Stimulated activated CD4-positive, alpha-beta T cell treated with anti-CD3 and anti-CD28 coated beads, Interleukin-1b, Interleukin-23, amount 100 ng/mL, for 48 hours (primary cell): Measurements from ENCODE around the gene C16orf89.
"Not testable (repeated sequence)": the region's sequence is repeated elsewhere in the genome, so short reads cannot be mapped to it uniquely, and the experiment has no call there.

Experiments
- DNase-seq: peaks from one replicate; pipeline ENCODE4 v3.0.0-alpha.2; 2020

The C16orf89 gene

GRCh38 chr16:5065813-5066212 lies at the start of gene C16orf89:
TSS of gene C16orf89 (minus strand) at chr16:5065956. CDS start at chr16:5065908, 48 bp downstream.
- no peak for DNase-seq

- DNase-seq, result not testable (repeated sequence)
Observed at GRCh38 chr16:5110933-5111332, 45.2 kb upstream of the C16orf89 start.

- DNase-seq, result no peak
Observed at GRCh38 chr16:5108505-5109158, 42.9 kb upstream of the C16orf89 start.

GRCh38 chr16:5105039-5105438 lies 39.3 kb upstream of the C16orf89 start:
- DNase-seq, result not testable (repeated sequence)

- DNase-seq, result not testable (repeated sequence)
Observed at GRCh38 chr16:5103296-5104032, 37.7 kb upstream of the C16orf89 start.

GRCh38 chr16:5099174-5099573 lies 33.4 kb upstream of the C16orf89 start:
- DNase-seq, result not testable (repeated sequence)

GRCh38 chr16:5098221-5099159 lies 32.7 kb upstream of the C16orf89 start:
- peak; percentile 65 for DNase-seq

- peak; percentile 98 for DNase-seq
Observed at GRCh38 chr16:5097470-5098220, 31.9 kb upstream of the C16orf89 start, which contains the start of gene EEF2KMT. TSS of gene EEF2KMT (minus strand) at chr16:5097795. CDS start at chr16:5097739, 56 bp downstream.

GRCh38 chr16:5097061-5097469 lies 31.3 kb upstream of the C16orf89 start:
- peak; percentile 39 for DNase-seq

- DNase-seq, result not testable (repeated sequence)
Observed at GRCh38 chr16:5096437-5097060, 30.8 kb upstream of the C16orf89 start.

- DNase-seq, result not testable (repeated sequence)
Observed at GRCh38 chr16:5095145-5095830, 29.5 kb upstream of the C16orf89 start.

GRCh38 chr16:5093746-5094145 lies 28.0 kb upstream of the C16orf89 start:
- DNase-seq, result not testable (repeated sequence)

GRCh38 chr16:5093081-5093480 lies 27.3 kb upstream of the C16orf89 start:
- not testable (repeated sequence) for DNase-seq

- DNase-seq, result not testable (repeated sequence)
Observed at GRCh38 chr16:5090592-5090991, 24.8 kb upstream of the C16orf89 start.

GRCh38 chr16:5089911-5090555 lies 24.3 kb upstream of the C16orf89 start:
- not testable (repeated sequence) for DNase-seq

GRCh38 chr16:5088936-5089335 lies 23.2 kb upstream of the C16orf89 start:
- not testable (repeated sequence) for DNase-seq

- DNase-seq, result not testable (repeated sequence)
Observed at GRCh38 chr16:5088086-5088790, 22.5 kb upstream of the C16orf89 start.

- not testable (repeated sequence) for DNase-seq
Observed at GRCh38 chr16:5085716-5086115, 20.0 kb upstream of the C16orf89 start.

GRCh38 chr16:5084802-5085201 lies 19.0 kb upstream of the C16orf89 start:
- peak; percentile 57 for DNase-seq
